Measurements from ENCODE around the gene ERMAP.
"Not testable (repeated sequence)": the region's sequence is repeated elsewhere in the genome, so short reads cannot be mapped to it uniquely, and the experiment has no call there.

ERMAP gene

GRCh38 chr1:42786097-42786496 is 30.8 kb upstream of the ERMAP start:
- Mint-ChIP-seq H3K9me3 (no peaks in the 10 kb centered on the region), H3K4me1 (peaks cover 18 to 23% of the 10 kb centered on the region in 2 donors), H3K36me3 (peaks cover 11 to 34% of the 10 kb centered on the region in 2 donors), H3K27me3 (peaks cover 11 to 14% of the 10 kb centered on the region in 2 donors), H3K4me3 (peak overlapping the region; percentile 73 to 79), H3K27ac (no peak overlapping the region)
- ATAC-seq (replicated peaks) (no peak), DNase-seq (no peak)

- H3K27ac Mint-ChIP-seq = no peak overlapping the region
- peaks cover 6 to 27% of the 10 kb centered on the region in 2 donors for H3K36me3 Mint-ChIP-seq
- H3K4me3 Mint-ChIP-seq = no peak overlapping the region
- no peaks in the 10 kb centered on the region for H3K9me3 Mint-ChIP-seq
- peaks cover 18 to 23% of the 10 kb centered on the region in 2 donors for H3K4me1 Mint-ChIP-seq
- H3K27me3 Mint-ChIP-seq = peaks cover 11 to 14% of the 10 kb centered on the region in 2 donors
- ATAC-seq (replicated peaks) (no peak), DNase-seq (no peak)
Observed at GRCh38 chr1:42788021-42788420, 28.9 kb upstream of the ERMAP start.

- ATAC-seq (replicated peaks) (no peak), DNase-seq (no peak)
- Mint-ChIP-seq H3K36me3 (no peaks in the 10 kb centered on the region), H3K27ac (no peak overlapping the region), H3K4me3 (no peak overlapping the region), H3K27me3 (no peaks in the 10 kb centered on the region), H3K9me3 (no peaks in the 10 kb centered on the region), H3K4me1 (no peaks in the 10 kb centered on the region)
Observed at GRCh38 chr1:42793824-42794223, 23.1 kb upstream of the ERMAP start.

GRCh38 chr1:42797414-42797813 is 19.5 kb upstream of the ERMAP start:
- H3K4me3 Mint-ChIP-seq = no peak overlapping the region
- ATAC-seq (replicated peaks) (no peak), DNase-seq (no peak)
- no peaks in the 10 kb centered on the region for H3K4me1 Mint-ChIP-seq
- H3K9me3 Mint-ChIP-seq = no peaks in the 10 kb centered on the region
- H3K36me3 Mint-ChIP-seq = no peaks in the 10 kb centered on the region
- no peak overlapping the region for H3K27ac Mint-ChIP-seq
- no peaks in the 10 kb centered on the region for H3K27me3 Mint-ChIP-seq

GRCh38 chr1:42797979-42798378 is 18.9 kb upstream of the ERMAP start:
- Mint-ChIP-seq H3K4me1 (no peaks in the 10 kb centered on the region), H3K9me3 (no peaks in the 10 kb centered on the region), H3K27ac (no peak overlapping the region), H3K27me3 (no peaks in the 10 kb centered on the region), H3K36me3 (no peaks in the 10 kb centered on the region), H3K4me3 (no peak overlapping the region)
- ATAC-seq (replicated peaks) (no peak), DNase-seq (no peak)

- H3K4me1 Mint-ChIP-seq = no peaks in the 10 kb centered on the region
- peaks cover 8 to 21% of the 10 kb centered on the region in 2 donors for H3K36me3 Mint-ChIP-seq
- H3K27ac Mint-ChIP-seq = no peak overlapping the region
- DNase-seq = no peak
- no peak for ATAC-seq (replicated peaks)
- no peak overlapping the region for H3K4me3 Mint-ChIP-seq
- no peaks in the 10 kb centered on the region for H3K27me3 Mint-ChIP-seq
- H3K9me3 Mint-ChIP-seq = peaks cover 0 to 1% of the 10 kb centered on the region in 2 donors
Observed at GRCh38 chr1:42801832-42802473, 15.0 kb upstream of the ERMAP start.

GRCh38 chr1:42806171-42806570 is 10.8 kb upstream of the ERMAP start:
- Mint-ChIP-seq H3K27ac (no peak overlapping the region), H3K36me3 (peaks cover 8 to 33% of the 10 kb centered on the region in 2 donors), H3K4me1 (peaks cover 0 to 2% of the 10 kb centered on the region in 2 donors), H3K4me3 (no peak overlapping the region), H3K27me3 (no peaks in the 10 kb centered on the region), H3K9me3 (peaks cover 0 to 1% of the 10 kb centered on the region in 2 donors)
- ATAC-seq (replicated peaks) (no peak), DNase-seq (no peak)

- ATAC-seq (replicated peaks) (no peak), DNase-seq (no peak)
- H3K27ac Mint-ChIP-seq = no peak overlapping the region
- peaks cover 0 to 1% of the 10 kb centered on the region in 2 donors for H3K9me3 Mint-ChIP-seq
- no peak overlapping the region for H3K4me3 Mint-ChIP-seq
- H3K27me3 Mint-ChIP-seq = no peaks in the 10 kb centered on the region
- H3K4me1 Mint-ChIP-seq = peaks cover 0 to 4% of the 10 kb centered on the region in 2 donors
- H3K36me3 Mint-ChIP-seq = peaks cover 10 to 37% of the 10 kb centered on the region in 2 donors
Observed at GRCh38 chr1:42806593-42806992, 10.3 kb upstream of the ERMAP start.

GRCh38 chr1:42807056-42807668 is 9.8 kb upstream of the ERMAP start:
- peaks cover 0 to 1% of the 10 kb centered on the region in 2 donors for H3K9me3 Mint-ChIP-seq

GRCh38 chr1:42814815-42815214 is 2.1 kb upstream of the ERMAP start:
- not testable (repeated sequence) for H3K27me3 Mint-ChIP-seq; H3K9me3 Mint-ChIP-seq; H3K4me3 Mint-ChIP-seq; DNase-seq; ATAC-seq (replicated peaks); H3K27ac Mint-ChIP-seq
- Mint-ChIP-seq H3K36me3 (peaks cover 8 to 13% of the 10 kb centered on the region in 2 donors), H3K4me1 (peaks cover 11 to 22% of the 10 kb centered on the region in 2 donors)

More at GRCh38 chr1:42807056-42807668, 9.8 kb upstream of the ERMAP start:
- no peak for ATAC-seq (replicated peaks)
- Mint-ChIP-seq H3K4me1 (peaks cover 0 to 4% of the 10 kb centered on the region in 2 donors), H3K27me3 (no peaks in the 10 kb centered on the region), H3K27ac (no peak overlapping the region), H3K4me3 (no peak overlapping the region), H3K36me3 (peaks cover 10 to 37% of the 10 kb centered on the region in 2 donors)
- DNase-seq = no peak

- Mint-ChIP-seq H3K36me3 (peaks cover 8 to 13% of the 10 kb centered on the region in 2 donors), H3K4me1 (peaks cover 11 to 22% of the 10 kb centered on the region in 2 donors), H3K27ac (peak overlapping the region; percentile 95), H3K4me3 (peak overlapping the region; percentile 92 to 94), H3K9me3 (no peaks in the 10 kb centered on the region), H3K27me3 (no peaks in the 10 kb centered on the region)
- peak in 1 of 2 donors; percentile 7 for ATAC-seq (replicated peaks)
- no peak for DNase-seq
Observed at GRCh38 chr1:42815941-42816584, 859 bp upstream of the ERMAP start.

- ATAC-seq (replicated peaks) = no peak
- no peak for DNase-seq
- Mint-ChIP-seq H3K9me3 (no peaks in the 10 kb centered on the region), H3K27ac (no peak overlapping the region), H3K27me3 (no peaks in the 10 kb centered on the region), H3K4me3 (peak overlapping the region; percentile 92 to 94), H3K36me3 (peaks cover 6 to 9% of the 10 kb centered on the region in 2 donors), H3K4me1 (peaks cover 9 to 22% of the 10 kb centered on the region in 2 donors)
Observed at GRCh38 chr1:42817440-42817767, 482 bp downstream of the ERMAP start.

GRCh38 chr1:42817976-42818375 is 1.1 kb downstream of the ERMAP start:
- peaks cover 9 to 26% of the 10 kb centered on the region in 2 donors for H3K4me1 Mint-ChIP-seq
- ATAC-seq (replicated peaks) (no peak), DNase-seq (no peak)
- no peak overlapping the region for H3K4me3 Mint-ChIP-seq
- H3K9me3 Mint-ChIP-seq = no peaks in the 10 kb centered on the region
- H3K27ac Mint-ChIP-seq = no peak overlapping the region
- H3K27me3 Mint-ChIP-seq = no peaks in the 10 kb centered on the region
- H3K36me3 Mint-ChIP-seq = peaks cover 6 to 9% of the 10 kb centered on the region in 2 donors

- Mint-ChIP-seq H3K9me3 (no peaks in the 10 kb centered on the region), H3K36me3 (peaks cover 6 to 9% of the 10 kb centered on the region in 2 donors), H3K4me3 (no peak overlapping the region), H3K4me1 (peaks cover 9 to 31% of the 10 kb centered on the region in 2 donors), H3K27me3 (no peaks in the 10 kb centered on the region), H3K27ac (no peak overlapping the region)
- no peak for ATAC-seq (replicated peaks)
- no peak for DNase-seq
Observed at GRCh38 chr1:42820813-42821212, 3.9 kb downstream of the ERMAP start.

- no peak overlapping the region for H3K27ac Mint-ChIP-seq
- ATAC-seq (replicated peaks) = no peak
- H3K36me3 Mint-ChIP-seq = peaks cover 2 to 9% of the 10 kb centered on the region in 2 donors
- no peak overlapping the region for H3K4me3 Mint-ChIP-seq
- H3K27me3 Mint-ChIP-seq = no peaks in the 10 kb centered on the region
- H3K4me1 Mint-ChIP-seq = peaks cover 3 to 22% of the 10 kb centered on the region in 2 donors
- DNase-seq = no peak
- no peaks in the 10 kb centered on the region for H3K9me3 Mint-ChIP-seq
Observed at GRCh38 chr1:42821690-42822089, 4.8 kb downstream of the ERMAP start.

Data from stimulated activated naive B cell treated with anti-CD40 and anti-IgM and Interleukin-4, amounts not matched to agents 10 μg/mL and 1 μg/mL and 100 μg/mL, for 72 hours (primary cell).